Neutrophil (primary cell): ENCODE results near the gene RNASEH1.

Source experiments
- H3K27ac ChIP-seq: fragments of 200-600 bp; sonication (generic); 2 replicates; pipeline ENCODE4 v1.5.1; 2016; ENCODE audit warnings: mild to moderate bottlenecking, moderate library complexity
- H3K27me3 ChIP-seq: fragments of 200-600 bp; sonication (generic); 2 replicates; pipeline ENCODE4 v1.6.0; 2016; ENCODE audit warnings: mild to moderate bottlenecking
- H3K36me3 ChIP-seq: fragments of 200-600 bp; sonication (generic); 2 replicates; pipeline ENCODE4 v1.5.1; 2017
- H3K4me1 ChIP-seq, 2 experiments: fragments of 200-600 bp in 1 of 2; sonication (generic) in 1 of 2; 1 replicate in 1 of 2; 2 replicates in 1 of 2; pipeline versions ENCODE4 v1.5.1 to v1.6.1; 2013 to 2016; ENCODE audit warnings: low read depth in 1 of 2, low read length in 1 of 2, mild to moderate bottlenecking in 1 of 2, moderate library complexity in 1 of 2; ENCODE audit not compliant: control insufficient read depth in 1 of 2, insufficient read depth in 1 of 2
- H3K4me3 ChIP-seq, 2 experiments: fragments of 200-600 bp in 1 of 2; sonication (generic) in 1 of 2; 1 replicate in 1 of 2; 2 replicates in 1 of 2; pipeline ENCODE4 v1.5.1; 2013 to 2016; ENCODE audit warnings: low read depth in 1 of 2, low read length in 1 of 2, mild to moderate bottlenecking in 1 of 2, moderate library complexity in 1 of 2
- H3K9me3 ChIP-seq: fragments of 200-600 bp; sonication (generic); 2 replicates; pipeline ENCODE4 v1.5.1; 2016
- TF ChIP-seq, protein P1 (sequence below): fragments of 200-600 bp; sonication (generic); IDR thresholded peaks from 2 replicates; pipeline ENCODE4 v1.5.1; 2016; ENCODE audit warnings: antibody characterized with exemption

Gene RNASEH1

DNA sequence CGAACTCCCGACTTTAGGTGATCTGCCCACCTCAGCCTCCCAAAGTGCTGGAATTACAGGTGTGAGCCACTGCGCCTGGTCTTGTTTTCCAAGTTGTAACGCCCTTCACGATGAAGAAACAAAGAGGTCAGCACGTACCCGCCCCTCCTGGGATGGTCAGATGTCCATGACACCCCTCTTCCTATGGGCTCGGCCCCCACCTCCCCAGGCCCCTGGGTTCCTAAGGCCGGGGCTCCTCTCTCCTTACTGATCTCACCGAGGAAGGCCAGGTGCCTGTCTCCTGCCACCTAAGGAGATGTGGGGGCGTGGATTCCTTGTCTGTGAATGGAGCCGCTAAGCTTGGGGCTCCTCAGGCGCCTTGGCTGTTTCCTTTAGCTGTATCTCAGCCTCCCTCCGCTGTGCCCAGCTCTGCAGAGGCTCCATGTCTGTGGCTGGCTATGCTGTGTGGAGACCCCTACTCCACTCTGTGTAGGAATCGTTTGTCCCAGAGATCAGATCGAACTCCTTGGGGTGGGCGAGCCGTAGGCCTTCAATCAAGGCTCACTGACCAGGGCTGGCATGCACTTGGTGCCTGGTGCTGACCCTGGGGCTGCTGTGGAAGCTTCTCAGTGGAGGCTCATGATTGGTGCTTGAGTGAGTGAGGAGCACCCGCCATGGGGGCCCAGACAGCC, 45.5 kb upstream of the RNASEH1 start:
- H3K9me3 ChIP-seq = no peaks in the 10 kb centered on the region

DNA sequence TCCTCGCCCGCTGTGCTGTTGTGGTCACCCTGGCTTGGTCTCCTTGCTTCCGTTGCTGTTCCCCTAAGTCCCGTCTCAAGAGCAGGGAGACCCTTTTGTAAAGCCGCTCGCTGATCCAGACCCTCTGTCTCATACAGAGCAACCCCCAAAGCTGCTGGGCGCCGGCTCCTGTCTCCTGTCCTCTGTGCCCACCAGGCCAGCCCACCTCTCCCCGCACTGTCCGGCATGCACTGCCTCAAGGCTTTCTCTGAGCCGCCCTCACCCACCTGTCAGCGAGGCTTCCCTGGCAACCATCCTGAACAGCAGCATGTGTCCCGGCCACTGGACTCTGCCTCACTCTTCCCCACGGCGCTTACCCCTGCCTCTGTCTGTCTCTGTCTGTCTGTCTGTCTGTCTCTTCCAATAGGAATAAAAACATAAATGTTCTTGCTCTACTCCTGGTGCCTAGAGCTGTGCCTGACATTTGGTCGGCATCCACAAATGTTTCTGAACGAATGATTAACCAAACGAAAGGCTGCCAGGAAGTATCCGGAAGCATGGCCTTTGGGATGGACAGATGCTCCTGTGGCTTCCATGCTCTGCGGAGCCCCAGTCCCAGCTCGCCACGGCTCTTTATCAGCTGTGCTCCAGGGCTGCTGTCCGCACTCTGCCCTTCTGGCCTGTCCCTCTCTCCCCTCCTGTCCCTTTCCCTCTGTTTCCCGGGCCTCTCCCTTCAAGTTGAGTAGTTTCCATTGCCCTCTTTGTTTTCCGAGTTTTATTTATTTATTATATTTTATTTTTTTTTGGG, 44.6 kb upstream of the RNASEH1 start:
- H3K27ac ChIP-seq = no peak overlapping the region
- no peak overlapping the region for H3K4me3 ChIP-seq
- no peaks in the 10 kb centered on the region for H3K27me3 ChIP-seq
- H3K9me3 ChIP-seq = no peaks in the 10 kb centered on the region
- H3K4me1 ChIP-seq = no peaks in the 10 kb centered on the region
- TF ChIP-seq, protein P1, sequence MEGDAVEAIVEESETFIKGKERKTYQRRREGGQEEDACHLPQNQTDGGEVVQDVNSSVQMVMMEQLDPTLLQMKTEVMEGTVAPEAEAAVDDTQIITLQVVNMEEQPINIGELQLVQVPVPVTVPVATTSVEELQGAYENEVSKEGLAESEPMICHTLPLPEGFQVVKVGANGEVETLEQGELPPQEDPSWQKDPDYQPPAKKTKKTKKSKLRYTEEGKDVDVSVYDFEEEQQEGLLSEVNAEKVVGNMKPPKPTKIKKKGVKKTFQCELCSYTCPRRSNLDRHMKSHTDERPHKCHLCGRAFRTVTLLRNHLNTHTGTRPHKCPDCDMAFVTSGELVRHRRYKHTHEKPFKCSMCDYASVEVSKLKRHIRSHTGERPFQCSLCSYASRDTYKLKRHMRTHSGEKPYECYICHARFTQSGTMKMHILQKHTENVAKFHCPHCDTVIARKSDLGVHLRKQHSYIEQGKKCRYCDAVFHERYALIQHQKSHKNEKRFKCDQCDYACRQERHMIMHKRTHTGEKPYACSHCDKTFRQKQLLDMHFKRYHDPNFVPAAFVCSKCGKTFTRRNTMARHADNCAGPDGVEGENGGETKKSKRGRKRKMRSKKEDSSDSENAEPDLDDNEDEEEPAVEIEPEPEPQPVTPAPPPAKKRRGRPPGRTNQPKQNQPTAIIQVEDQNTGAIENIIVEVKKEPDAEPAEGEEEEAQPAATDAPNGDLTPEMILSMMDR = no peak
- H3K36me3 ChIP-seq = no peaks in the 10 kb centered on the region

More for the DNA sequence above, 45.5 kb upstream of the RNASEH1 start:
- no peaks in the 10 kb centered on the region for H3K27me3 ChIP-seq
- H3K36me3 ChIP-seq = no peaks in the 10 kb centered on the region
- TF ChIP-seq, protein P1 = no peak
- H3K27ac ChIP-seq = no peak overlapping the region
- H3K4me1 ChIP-seq = no peaks in the 10 kb centered on the region
- no peak overlapping the region for H3K4me3 ChIP-seq

DNA sequence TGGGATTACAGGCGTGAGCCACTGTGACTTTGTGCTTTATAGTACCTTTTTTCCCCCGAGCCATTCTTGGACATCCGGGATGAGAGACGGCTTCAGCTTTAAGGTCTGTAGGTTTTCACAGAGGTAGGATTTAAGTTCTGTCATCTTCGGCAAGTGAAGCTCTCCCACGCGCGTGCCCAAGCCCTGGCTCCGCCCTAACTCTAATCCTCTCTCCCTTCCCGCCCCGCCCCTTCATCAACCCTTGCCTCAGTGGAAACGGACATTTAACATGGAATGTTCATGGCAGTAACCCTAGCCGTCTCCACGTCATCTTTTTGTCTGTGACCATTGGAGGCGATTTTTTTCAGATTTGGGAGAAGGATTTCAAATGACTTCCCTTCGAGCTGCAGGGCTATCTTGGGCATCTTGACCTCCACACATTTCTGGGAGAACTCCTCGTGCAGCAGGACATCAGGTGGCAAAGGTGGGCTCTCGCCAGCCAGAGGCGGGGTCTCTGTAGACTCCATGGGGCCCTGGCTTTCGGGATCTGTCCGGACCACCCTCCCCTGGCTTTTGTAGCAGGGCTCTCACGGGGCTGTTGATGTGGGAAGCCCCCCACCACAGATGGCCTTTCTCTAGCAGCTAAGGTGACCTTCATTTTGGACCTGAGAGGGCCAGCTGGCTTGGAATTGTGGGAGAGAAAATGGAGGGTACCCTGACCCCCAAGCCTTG, 43.6 kb upstream of the RNASEH1 start:
- no peak overlapping the region for H3K4me3 ChIP-seq
- H3K27ac ChIP-seq = no peak overlapping the region
- no peaks in the 10 kb centered on the region for H3K36me3 ChIP-seq
- H3K4me1 ChIP-seq = no peaks in the 10 kb centered on the region
- no peaks in the 10 kb centered on the region for H3K9me3 ChIP-seq
- TF ChIP-seq, protein P1 = no peak
- H3K27me3 ChIP-seq = no peaks in the 10 kb centered on the region

DNA sequence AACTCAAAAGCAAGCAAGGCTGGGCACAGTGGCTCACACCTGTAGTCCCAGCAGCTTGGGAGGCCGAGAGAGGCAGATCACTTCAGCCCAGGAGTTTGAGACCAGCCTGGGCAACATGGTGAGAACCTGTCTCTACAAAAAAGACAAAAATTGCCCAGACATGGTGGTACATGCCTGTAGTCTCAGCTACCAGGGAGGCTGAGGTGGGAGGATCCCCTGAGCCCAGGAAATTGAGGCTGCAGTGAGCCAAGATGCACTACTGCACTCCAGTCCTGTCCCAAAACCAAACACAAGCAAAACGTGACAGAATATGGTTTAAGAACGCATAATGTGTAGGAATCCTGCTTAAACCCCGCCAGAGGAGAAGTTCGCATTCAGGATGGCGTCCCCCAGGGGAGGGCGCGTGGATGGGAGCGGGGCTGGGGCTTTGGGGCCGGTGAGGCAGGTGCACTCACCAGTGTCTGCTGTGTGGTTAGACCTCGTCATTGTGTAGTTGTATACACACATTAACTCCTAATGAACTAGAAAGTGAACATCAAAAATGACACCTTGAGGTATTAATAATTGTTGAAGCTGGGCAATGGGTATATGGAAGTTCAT, 42.2 kb upstream of the RNASEH1 start:
- TF ChIP-seq, protein P1 = no peak
- Histone ChIP-seq H3K4me3 (no peak overlapping the region), H3K27ac (no peak overlapping the region), H3K4me1 (no peaks in the 10 kb centered on the region), H3K36me3 (no peaks in the 10 kb centered on the region), H3K27me3 (peaks cover 6% of the 10 kb centered on the region), H3K9me3 (no peaks in the 10 kb centered on the region)
